HFF-Myc (cell line): ENCODE data around the gene LDLRAD3.

Experiments used
- DNase-seq: peaks from one replicate; pipeline ENCODE4 v3.0.0-alpha.2; 2011; ENCODE audit warnings: low read depth; ENCODE audit errors: extremely low read depth
- H3K4me3 ChIP-seq: replicated peaks from 2 replicates; pipeline ENCODE4 v1.5.1; 2011; ENCODE audit warnings: low read depth, mild to moderate bottlenecking, control low read depth, low read length
- TF ChIP-seq, protein P1 (sequence below): IDR thresholded peaks from 2 replicates; pipeline ENCODE4 v1.5.1; 2012; ENCODE audit warnings: mild to moderate bottlenecking, low read depth, low read length, control low read depth; ENCODE audit errors: missing control alignments

The LDLRAD3 gene

GRCh38 chr11:36079878-36080675 lies 136.2 kb downstream of the LDLRAD3 start:
- DNase-seq = no peak
- TF ChIP-seq, protein P1, sequence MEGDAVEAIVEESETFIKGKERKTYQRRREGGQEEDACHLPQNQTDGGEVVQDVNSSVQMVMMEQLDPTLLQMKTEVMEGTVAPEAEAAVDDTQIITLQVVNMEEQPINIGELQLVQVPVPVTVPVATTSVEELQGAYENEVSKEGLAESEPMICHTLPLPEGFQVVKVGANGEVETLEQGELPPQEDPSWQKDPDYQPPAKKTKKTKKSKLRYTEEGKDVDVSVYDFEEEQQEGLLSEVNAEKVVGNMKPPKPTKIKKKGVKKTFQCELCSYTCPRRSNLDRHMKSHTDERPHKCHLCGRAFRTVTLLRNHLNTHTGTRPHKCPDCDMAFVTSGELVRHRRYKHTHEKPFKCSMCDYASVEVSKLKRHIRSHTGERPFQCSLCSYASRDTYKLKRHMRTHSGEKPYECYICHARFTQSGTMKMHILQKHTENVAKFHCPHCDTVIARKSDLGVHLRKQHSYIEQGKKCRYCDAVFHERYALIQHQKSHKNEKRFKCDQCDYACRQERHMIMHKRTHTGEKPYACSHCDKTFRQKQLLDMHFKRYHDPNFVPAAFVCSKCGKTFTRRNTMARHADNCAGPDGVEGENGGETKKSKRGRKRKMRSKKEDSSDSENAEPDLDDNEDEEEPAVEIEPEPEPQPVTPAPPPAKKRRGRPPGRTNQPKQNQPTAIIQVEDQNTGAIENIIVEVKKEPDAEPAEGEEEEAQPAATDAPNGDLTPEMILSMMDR = no peak
- H3K4me3 ChIP-seq = no peak overlapping the region

DNA sequence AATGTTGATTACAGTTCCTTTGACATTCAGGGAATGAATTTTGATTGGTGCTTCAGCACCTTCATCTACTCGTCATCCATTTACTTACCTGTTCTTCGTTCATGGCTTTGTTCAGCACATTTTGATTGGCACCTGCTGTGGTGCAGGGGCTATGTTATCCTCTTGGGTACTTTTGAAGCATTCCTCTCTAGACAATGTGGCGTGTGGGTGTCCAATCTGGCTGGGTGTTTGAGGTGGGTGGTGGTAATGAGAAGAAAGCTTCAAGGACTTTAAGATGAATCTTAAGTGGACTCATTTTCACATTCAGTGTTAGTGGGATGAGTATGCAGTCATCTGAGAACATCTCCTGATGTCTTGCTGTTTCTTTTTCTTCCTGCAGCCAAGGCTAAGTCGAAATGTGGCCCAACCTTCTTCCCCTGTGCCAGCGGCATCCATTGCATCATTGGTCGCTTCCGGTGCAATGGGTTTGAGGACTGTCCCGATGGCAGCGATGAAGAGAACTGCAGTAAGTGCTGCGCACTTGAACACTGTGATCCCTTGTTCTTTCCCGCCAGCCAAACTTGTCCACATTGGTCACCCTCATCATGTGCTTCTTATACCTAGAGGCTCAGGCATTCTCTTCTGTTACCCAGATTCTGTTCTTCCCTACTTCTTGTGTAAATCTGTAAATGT lies 137.5 kb downstream of the LDLRAD3 start:
- H3K4me3 ChIP-seq = no peak overlapping the region
- TF ChIP-seq, protein P1 = no peak
- DNase-seq = no peak

- TF ChIP-seq, protein P1 = no peak
Measured at GRCh38 chr11:36086366-36086765, 142.5 kb downstream of the LDLRAD3 start.

DNA sequence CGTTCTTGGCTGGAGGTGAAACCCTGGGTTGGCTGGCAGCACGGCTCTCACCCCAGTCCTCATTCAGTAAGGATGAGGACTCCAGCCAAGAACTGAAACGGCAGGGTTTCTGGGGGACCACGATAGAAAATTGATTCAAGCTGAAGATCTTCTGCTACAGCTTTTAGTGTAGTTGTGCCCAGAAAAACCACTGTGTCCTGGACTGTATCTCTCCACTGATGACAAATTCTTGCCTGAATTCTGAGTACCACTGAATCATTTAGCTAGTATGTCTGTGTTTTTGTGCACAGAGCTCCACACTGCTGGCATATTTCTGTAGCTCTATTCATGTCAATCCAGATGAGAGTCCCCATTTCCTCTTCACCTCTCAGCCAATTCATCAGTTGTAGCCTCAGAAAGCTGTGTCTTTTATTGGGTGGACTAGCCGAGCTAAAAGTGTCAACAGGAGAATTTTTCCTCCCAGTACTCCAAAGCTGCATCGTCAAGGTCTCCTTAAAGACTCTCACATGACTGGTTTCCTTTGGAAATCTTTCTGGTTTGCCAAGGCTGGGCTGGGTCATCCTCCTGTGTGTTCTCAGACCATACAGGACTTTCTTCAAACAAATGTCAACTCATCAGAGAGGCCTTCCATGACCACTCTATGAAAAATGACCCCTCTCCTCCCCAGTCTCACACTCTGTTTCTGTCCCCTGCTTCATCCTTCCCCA lies 144.6 kb downstream of the LDLRAD3 start:
- TF ChIP-seq, protein P1 = no peak
- H3K4me3 ChIP-seq = no peak overlapping the region
- DNase-seq = no peak

More at GRCh38 chr11:36086366-36086765, 142.5 kb downstream of the LDLRAD3 start:
- DNase-seq = no peak
- no peak overlapping the region for H3K4me3 ChIP-seq

- DNase-seq = no peak
- TF ChIP-seq, protein P1 = no peak
- no peak overlapping the region for H3K4me3 ChIP-seq
Measured at GRCh38 chr11:36089920-36090319, 146.1 kb downstream of the LDLRAD3 start.

GRCh38 chr11:36090356-36091109 lies 146.7 kb downstream of the LDLRAD3 start:
- DNase-seq = no peak
- TF ChIP-seq, protein P1 = no peak
- no peak overlapping the region for H3K4me3 ChIP-seq
